Anterior cingulate cortex (tissue), 58 donors: ENCODE results near the gene JMJD8.
A peak's percentile ranks its signal among the peaks of the same experiment; 100 is the strongest.

Source experiments
- DNase-seq, 58 donors: peaks; one replicate each; lab custom pipeline; 2025; lab: John Stamatoyannopoulos, UW

The JMJD8 gene

GRCh38 chr16:684071-684794 lies at the start of gene JMJD8:
Gene JMJD8, minus strand, starts transcription at chr16:684334. Its CDS starts 15 bp downstream, at chr16:684319.
- DNase-seq: peak; percentile 67 to 97 (median 94)

GRCh38 chr16:733382-734207 lies 49.5 kb upstream of the JMJD8 start:
- DNase-seq: no peak

GRCh38 chr16:732936-733335 lies 48.8 kb upstream of the JMJD8 start:
- DNase-seq: peak in 1 of 58 donors; percentile 31

GRCh38 chr16:732332-732731 lies 48.2 kb upstream of the JMJD8 start:
- no peak for DNase-seq

- no peak for DNase-seq
Measured at GRCh38 chr16:730666-731509, 46.8 kb upstream of the JMJD8 start.

- no peak for DNase-seq
Measured at GRCh38 chr16:729768-730665, 45.9 kb upstream of the JMJD8 start.

- DNase-seq: peak in 5 of 58 donors; percentile 29 to 60 (median 44)
Measured at GRCh38 chr16:728890-729744, 45.0 kb upstream of the JMJD8 start.

- peak in 50 of 58 donors; percentile 28 to 82 (median 61) for DNase-seq
Measured at GRCh38 chr16:728131-728889, 44.2 kb upstream of the JMJD8 start.

- DNase-seq: no peak
Measured at GRCh38 chr16:727291-727977, 43.3 kb upstream of the JMJD8 start.

- peak in 51 of 58 donors; percentile 19 to 80 (median 61) for DNase-seq
Measured at GRCh38 chr16:726438-727290, 42.5 kb upstream of the JMJD8 start, which contains the start of the genes CCDC78 and HAGHL. Gene CCDC78, minus strand, starts transcription at chr16:726443. Its CDS starts 76 bp downstream, at chr16:726367. Gene HAGHL, plus strand, starts transcription at chr16:727106. Its CDS starts 404 bp downstream, at chr16:727510.

- peak in 1 of 58 donors; percentile 27 for DNase-seq
Measured at GRCh38 chr16:726188-726437, 42.0 kb upstream of the JMJD8 start.

- no peak for DNase-seq
Measured at GRCh38 chr16:725463-726187, 41.5 kb upstream of the JMJD8 start.

- no peak for DNase-seq
Measured at GRCh38 chr16:725041-725376, 40.9 kb upstream of the JMJD8 start.

- no peak for DNase-seq
Measured at GRCh38 chr16:724188-725040, 40.3 kb upstream of the JMJD8 start.

- no peak for DNase-seq
Measured at GRCh38 chr16:723695-724094, 39.6 kb upstream of the JMJD8 start.
